Stimulated activated CD4-positive, alpha-beta T cell treated with anti-CD3 and anti-CD28 coated beads, Interleukin-1b, Interleukin-23, amount 100 ng/mL, for 1 hour (primary cell): ENCODE measurements around the gene PELI1.

Source experiments
- DNase-seq, 2 donors: peaks; one replicate each; pipeline ENCODE4 v3.0.0-alpha.2; 2020; ENCODE audit warnings: low read depth in 2 of 2

Gene PELI1, protein sequence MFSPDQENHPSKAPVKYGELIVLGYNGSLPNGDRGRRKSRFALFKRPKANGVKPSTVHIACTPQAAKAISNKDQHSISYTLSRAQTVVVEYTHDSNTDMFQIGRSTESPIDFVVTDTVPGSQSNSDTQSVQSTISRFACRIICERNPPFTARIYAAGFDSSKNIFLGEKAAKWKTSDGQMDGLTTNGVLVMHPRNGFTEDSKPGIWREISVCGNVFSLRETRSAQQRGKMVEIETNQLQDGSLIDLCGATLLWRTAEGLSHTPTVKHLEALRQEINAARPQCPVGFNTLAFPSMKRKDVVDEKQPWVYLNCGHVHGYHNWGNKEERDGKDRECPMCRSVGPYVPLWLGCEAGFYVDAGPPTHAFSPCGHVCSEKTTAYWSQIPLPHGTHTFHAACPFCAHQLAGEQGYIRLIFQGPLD

DNA sequence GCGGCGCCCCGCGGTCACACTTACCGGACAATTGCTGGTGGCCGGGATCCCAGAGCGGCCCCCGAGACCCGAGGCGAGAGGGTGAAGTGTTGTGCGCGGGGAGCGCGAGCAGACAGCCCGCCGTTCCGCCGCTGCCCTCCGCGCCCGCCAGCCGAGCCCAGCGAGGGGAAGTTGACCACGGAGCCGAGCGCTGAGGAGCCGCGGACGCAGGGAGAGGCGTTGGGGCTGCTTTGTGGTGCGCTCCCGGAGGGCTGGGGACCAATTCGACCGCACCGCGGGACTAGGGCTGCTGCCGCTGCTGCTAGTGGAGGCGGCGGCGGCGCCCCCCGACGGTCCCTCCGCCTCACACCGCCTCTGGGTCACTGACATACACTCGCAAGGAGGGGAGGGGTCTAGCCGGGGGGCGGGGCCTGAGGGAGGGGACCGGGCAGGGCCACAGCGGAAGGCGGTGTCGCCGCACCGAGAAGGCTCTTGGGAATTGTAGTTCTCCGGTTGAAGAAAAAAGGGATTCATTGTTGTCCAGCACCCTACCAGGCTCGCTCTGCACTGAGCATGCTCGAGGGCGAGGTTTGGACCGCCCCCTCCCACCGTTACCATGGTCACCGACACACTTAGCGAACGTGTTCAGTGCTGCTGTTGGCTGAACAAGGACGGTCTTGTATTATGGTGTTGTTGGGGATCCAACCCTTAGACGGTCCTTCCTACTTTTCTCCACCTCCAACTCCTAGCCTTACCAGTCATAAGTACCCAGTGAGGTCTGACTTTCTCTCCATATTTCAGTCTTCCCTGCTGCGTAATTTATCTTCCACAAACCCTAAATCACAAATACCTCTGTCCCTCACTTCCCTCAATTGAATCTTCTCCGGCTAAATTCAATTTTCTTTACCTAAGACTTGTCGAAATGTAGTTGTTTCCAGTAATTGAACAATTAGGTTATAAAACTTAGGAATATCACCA, at the start of gene PELI1:
PELI1 (minus strand) TSS at position 364 of the 957 bp plus-strand sequence. CDS start 36,110 bp downstream, outside the sequence.
- peak; percentile 84 to 85 for DNase-seq

DNA sequence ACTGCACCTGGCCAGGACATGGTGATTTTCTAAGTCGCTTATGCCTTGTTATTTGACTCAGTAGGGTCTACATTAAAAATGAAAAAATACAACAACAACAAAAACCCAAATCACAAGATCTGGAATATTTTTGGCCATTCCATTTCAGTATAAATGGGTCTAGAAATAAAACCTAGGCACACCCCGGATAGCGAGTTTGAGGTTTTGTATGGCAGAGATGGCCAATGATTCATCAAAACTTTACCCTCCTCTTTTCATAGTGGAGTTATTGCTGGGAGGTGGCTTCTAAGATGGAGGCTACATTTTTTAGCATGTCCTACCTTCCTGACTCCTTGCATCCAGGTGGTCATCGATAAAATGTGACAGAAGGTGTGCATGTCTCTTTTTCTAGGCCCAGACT, 49.3 kb upstream of the PELI1 start:
- DNase-seq: no peak

DNA sequence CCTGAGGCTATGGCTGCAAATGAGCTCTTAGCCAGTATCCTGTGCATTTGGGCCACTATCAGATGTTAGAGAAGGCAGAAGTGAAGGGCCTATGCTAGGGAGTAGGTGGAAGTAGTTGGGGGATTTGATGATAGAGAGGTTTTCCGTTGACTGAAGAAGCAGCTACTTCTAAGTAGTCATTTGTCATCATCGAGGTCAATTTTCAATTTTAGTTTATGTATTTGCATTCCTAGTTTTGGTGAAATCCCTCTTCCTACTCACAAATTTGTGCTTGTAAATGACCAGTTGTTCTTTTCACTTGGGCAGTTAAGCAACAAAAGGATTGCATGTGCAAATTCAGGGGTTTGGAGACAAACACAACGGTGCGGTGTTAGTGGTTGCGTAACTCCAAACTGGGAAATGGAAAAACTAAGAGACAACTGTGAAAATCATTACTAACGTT, 48.5 kb upstream of the PELI1 start:
- no peak for DNase-seq

DNA sequence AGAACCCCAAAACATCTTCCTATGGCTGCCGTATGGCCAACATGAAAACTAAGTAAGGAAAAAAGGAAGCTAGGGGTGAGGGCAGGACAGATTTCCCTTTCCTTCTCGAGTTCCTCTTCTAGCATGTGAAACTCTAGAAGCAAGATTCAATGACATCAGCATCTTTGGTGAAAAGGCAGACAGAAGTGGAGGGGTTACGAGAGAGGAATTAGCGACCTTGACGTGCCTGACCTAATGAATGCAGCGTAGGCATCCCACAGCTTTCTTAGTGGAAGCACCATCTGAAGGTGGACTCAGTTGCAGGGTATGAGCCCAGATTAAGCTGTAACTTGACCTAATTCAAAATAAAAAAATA, 47.9 kb upstream of the PELI1 start:
- DNase-seq: no peak

DNA sequence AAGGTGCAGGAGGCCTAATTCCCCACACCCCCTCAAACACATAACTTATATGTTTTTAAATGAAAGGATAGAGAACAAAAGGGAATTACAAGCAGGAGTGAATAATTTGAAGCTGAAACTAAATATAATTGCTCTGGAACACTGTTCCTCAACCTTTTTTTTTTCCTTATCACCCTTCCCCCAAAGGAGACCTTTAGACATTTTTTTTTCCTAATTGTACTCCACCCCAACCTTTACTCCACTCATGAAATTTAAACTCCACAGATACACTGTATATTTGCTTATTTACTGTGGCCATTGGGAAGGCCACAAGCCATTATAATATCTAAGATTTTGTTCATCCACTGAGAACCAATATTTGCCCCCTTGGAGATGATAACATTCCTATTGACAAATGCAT, 45.4 kb upstream of the PELI1 start:
- no peak for DNase-seq

DNA sequence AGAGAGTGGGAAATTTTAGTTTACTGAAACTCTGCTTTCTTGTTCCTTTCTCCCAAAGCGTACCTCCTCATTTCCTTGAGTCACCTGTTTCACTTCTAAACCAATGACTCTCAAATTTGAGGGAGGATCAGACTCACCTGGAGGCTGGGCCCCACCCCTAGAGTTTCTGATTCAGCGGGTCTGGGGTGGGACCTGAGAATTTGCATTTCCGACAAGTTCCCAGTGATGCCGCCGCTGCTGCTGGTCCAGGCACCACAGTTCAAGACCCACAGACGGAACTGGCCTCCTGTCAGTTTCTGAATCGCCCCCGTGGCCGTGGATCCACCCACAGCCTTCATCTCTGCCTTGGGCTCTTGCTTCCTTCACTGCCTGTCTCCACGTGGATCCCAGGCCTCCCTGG, 44.9 kb upstream of the PELI1 start:
- DNase-seq: no peak

DNA sequence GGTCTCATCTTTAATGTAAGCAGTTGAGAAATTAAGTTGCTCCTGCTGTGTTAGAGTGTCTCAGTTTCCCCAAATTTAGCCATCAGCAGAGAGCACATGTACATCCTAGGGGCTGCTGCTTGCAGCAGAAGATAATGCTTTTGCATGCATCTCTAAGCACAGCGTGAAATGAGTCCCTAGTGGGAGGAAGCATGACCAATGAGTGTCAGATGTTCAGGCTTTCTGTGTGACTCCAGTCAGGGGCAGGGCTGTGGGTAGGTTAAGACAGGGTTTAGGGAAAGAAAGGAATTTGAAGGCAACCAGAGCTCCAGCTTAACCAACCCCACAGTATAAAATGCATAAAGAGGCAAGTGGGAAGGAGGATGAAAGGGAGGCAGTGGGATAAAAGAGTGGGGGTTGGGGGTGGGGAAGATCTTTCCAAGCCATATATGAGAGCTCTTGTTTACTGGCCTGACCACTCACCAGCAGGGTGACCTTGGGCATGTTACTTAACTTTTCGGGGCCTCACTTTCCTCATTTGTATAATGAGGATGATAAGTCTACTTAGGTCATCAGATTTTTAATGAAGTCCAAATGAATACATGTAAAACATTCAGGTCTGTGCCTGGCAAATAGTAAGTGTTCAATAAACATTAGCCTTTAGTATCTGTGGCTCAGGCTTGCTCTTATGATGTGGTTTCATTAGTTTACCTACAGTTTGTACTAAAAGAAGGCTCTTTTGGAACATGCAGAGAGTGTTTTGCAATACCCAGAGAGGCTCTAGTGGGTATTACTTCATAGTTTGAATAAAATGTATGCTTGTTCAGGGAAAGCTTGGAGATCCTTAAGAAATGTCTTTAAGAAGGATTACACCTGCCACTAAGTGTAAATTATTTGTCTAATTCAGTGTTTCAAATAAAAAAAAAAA, 42.7 kb upstream of the PELI1 start:
- no peak for DNase-seq

DNA sequence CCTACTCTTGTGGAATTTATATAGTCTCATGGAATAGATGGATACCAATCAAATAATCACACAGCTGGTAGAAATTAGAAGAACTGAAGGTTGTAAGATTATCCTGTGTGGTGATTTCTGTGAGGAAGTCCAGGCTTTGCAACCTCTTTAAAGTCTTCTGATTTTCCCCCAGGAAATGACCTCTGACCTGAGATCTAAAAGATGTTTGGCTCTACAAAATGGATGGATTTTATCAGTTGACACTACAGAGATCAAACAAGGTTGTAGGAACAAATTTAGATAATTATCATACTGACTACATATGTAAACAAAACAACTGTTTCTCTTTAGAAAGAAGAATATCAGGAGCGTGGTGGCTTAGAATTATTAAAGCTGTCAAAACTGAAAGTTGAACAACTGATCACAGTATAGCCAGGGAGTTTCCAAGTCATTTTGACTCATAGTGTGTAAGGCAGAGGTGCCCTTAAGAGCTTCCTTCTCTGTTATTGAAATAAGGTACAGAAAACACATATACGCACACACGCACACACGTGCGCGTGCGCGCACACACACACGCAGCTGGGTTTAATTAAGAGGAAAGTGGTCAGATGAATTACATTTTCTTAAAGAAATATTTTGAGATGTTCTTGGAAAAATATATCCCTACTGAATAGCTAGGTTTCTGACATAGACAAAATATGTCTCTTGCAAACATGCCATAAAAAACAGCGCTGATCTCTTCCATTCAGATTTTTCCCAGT, 35.5 kb upstream of the PELI1 start:
- DNase-seq: no peak

DNA sequence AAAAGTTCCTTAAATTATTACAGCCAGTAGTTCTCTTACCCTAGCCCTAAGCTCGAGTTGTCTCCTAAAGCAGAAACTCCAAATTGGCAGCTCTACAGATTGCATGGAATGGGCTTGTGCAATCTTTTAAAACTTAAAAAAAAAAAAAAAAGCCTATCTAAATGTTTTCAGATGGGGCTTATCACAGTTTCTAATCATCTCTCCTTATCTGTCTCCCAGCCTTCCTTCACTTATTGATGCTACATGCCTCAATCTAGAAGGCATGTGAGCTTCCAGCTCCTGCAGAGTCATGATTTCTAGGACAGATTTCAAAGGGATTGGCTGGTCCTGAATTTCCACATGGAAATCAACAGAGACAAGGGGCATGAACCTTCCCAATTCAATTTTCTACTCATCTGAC, 33.1 kb upstream of the PELI1 start:
- DNase-seq: no peak

DNA sequence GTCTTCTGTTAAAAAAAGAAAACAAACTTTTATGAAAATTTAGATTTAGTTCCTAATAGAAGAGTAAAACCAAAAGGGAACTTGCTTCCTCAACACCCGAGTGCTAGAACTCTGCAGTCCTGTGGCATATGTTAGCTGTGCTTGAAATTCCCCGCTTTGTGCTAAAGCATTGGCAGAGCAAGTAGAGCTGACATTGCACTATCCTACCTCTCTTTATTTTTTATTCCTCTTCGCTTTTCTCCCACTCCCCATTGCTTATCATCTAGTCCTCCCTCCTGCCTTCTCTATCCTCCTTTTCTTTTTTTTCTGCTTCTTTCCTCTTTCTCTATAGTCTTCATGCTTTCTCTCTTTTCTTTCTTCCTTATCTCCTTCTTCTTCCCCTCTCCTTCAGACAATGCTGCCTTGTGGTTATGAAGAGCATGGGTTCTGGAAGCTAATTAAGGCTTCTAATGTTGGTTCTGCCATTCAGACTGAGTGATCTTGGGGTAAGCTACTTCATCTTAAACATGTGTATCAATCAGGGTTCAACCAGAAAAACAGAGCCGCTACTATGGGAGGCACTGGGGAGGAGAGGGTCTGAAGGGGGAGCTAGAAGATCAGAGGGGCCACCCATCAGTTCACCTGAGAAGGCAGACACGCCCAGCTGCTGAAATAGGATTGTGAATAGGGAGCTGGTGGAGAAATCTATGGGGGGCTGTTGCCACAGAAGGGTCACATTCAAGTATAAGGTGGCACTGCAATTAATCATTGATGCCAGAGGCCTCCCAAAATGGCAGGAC, 31.4 kb upstream of the PELI1 start:
- DNase-seq: no peak

DNA sequence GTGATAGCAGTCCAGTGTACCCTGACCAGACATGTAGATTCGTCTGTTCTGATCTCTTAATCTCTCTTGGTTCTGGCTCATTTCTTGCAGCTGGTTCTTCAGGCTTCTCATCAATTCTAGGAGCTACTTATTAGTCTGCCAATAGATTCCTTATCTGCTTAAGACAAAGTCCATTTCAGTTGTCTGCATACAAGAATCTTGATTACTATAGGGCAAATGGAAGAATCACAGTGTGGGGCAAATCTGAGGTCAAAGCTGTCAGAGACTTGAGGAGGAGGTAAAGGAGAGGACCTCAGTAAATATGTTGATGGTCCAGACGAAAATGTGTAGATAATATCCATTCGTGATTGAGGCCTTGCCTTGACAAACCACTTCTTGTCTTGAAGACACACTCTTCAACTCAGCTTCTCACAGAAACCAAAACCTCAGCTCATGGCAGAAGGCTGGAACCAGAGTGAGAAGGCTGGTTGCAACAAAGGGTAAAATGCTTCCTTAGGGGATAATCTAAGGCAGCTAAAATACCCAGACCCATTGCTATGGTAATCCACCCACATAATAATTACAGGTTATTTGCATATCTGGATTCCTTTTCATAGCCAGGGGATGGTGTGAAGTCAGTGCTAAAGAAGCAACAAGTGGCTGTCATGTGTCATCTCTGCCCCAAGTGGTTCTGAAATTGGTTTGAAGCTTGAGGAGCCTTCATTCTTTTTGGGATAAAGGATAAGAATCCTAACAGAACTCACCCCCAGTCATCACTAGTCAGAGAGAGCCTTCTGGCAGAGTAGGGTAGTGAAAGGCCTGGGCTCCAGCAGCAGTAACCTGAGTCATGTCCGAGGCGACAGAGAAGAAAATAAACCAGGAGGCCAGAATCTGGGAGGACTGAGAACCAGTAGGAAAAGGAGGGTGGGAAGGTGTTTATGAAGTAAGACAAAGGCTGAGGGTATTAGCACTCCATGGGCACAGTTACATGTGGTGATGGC, 29.2 kb upstream of the PELI1 start:
- no peak for DNase-seq

DNA sequence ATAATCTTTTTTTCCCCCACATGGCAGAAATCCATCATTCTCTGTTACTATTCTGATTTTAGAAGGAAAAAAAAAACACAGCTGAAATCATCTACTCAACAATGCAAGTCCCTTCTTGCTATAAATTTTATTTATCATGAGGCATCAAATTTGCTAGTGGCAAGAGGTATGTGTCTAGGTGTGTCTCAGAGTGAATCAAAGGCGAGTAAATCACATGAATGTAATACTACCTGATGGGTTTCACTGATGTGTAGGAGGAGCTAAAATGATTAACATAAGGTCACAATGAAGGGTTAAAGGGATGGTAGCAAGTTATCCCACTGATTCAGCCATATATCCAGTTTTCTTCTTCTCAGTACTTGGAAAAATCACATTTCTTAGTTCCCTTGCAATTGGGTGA, 24.5 kb upstream of the PELI1 start:
- no peak for DNase-seq

DNA sequence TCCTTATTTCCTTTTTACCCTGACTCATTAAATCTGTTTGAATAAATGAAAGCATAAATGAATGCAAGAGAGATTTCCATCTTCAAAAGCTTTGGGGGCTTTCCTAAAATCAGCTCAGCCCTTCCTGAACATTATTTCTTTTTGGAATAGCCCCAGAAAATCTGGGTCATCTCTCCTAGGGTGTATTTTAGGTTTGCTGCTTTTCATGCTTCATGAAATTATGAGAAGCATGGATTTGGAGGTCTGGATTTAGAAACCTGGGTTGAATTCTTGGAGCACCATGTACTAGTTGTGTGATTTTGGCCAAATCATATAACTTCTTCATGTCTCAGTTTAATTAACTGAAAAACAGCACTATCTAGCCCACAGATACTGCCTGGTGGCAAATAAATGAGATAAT, 24.0 kb upstream of the PELI1 start:
- no peak for DNase-seq

DNA sequence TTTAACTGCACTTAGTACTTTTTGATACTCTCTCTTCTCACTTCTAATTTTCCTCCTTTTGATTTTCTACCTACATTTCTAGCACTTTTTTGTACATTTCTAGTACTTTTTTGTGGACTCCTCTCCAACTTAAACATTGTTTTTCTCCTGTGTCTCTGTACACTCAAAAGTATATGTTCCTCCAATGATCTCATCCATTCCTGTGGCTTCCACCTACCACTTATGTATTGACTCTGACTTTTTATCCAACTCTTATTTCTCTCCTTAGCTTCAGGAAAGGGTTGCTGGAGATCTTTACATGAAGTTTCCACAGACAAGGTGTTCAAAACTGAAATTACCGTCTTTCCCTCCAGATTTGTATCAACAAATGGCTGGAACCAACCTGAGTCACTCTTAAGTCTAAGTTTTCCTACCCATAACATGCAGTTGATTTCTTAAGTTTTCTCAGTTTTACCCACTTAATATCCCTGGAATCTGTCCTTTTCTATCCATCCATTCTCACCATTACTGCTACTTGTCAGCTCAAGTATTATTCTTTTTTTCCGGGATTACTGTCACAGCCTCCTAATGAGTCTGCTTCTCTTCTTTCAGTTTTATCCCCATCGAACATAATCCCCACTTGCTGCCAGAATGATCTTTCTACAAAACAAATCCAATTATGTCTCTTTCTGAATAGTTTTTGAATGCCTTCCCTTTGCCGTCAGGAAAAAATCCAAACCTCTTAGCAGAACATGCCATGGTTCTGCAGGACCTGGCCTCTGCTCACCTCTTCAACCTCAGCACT, 22.6 kb upstream of the PELI1 start:
- DNase-seq: no peak

DNA sequence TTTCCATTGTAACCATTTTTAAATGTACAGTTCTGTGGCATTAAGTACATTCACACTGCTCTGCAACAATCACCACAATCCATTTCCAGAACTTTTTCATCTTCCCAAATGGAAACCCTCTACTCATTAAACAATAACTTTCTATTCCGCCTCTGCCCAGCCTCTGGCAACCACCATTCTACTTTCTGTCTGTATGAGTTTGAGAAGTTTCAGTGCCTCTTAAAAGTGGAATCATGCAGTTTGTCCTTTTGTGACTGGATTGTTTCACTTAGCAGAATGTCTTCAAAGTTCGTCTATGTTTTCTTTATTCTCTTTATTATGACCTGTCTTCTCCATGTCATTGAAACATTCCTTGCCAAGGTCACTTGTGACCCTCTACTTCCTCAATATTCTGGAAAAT, 22.0 kb upstream of the PELI1 start:
- no peak for DNase-seq

DNA sequence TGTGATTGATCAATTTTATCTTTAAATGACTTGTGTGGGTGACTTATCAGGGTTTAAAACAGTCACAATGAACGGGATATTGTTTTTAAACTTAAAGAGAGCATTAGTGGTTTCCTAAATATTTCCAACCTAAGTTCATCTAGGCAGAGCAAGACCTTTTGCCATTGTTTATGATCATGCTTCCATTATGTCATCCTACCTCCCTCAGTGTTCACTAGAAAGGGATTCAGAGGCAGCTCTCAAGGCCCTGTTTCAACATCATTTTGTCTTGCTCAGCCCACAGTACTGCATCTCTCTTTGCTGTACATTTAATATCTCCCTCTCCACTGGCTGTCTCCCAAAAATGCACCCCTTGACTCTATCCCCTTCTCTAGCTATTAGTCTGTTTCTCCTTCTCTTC, 21.5 kb upstream of the PELI1 start:
- DNase-seq: no peak

DNA sequence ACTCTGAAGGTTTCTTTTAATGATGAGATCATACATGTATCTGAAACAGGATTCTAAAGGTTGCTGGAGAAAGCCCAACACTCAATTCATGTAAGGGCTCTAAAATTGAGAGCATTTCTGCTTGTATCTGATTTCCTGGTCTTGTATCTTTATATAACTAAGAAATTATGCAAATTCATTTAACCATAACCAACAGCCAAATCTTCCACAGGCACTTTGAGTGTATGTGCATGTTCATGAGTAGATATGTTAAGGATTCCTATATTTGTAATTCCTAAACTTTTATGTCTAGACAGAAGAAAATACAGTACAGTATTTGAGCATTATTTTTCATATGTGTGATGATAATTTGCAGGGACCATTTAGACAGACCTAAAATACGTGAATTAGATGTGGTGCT, 20.4 kb upstream of the PELI1 start:
- no peak for DNase-seq

DNA sequence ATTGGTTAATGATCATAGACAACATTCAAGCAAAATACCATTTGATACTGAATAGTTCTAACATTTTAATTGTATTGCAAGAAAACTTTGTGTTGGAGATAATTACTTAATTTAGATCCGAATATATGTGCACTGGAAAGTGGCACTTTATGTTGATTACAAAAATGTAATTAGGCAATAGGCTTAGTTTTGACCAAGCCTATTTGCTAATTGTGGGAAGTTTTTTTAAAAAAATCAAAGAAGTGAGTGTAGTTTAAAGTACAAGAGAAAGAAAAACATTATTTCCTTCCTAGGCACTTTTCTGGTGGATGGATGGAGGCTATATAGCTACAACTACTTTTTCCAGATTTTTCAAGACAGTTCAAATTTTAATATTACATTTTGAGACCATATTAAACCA, 18.3 kb upstream of the PELI1 start:
- DNase-seq: no peak
